Ishikawa (cell line): ENCODE measurements around the gene RETREG1.

Source experiments
- CEBPB ChIP-seq: IDR thresholded peaks from 2 replicates; pipeline ENCODE4 v1.6.1; 2012
- CREB1 ChIP-seq: IDR thresholded peaks from 2 replicates; pipeline ENCODE4 v1.6.1; 2012; ENCODE audit warnings: low read depth
- EGR1 ChIP-seq: IDR thresholded peaks from 2 replicates; pipeline ENCODE4 v1.6.1; 2012
- EP300 ChIP-seq: IDR thresholded peaks from 2 replicates; pipeline ENCODE4 v1.6.1; 2012; ENCODE audit warnings: borderline replicate concordance
- FOXM1 ChIP-seq: IDR thresholded peaks from 2 replicates; pipeline ENCODE4 v1.6.1; 2012; ENCODE audit warnings: low read depth, borderline replicate concordance
- MAX ChIP-seq: IDR thresholded peaks from 2 replicates; pipeline ENCODE4 v1.6.1; 2012
- NFIC ChIP-seq: IDR thresholded peaks from 2 replicates; pipeline ENCODE4 v1.6.1; 2012
- RAD21 ChIP-seq: IDR thresholded peaks from 2 replicates; pipeline ENCODE4 v1.6.1; 2012; ENCODE audit warnings: low read depth
- REST ChIP-seq: IDR thresholded peaks from 2 replicates; pipeline ENCODE4 v1.6.1; 2012; ENCODE audit warnings: low read depth, mild to moderate bottlenecking
- TAF1 ChIP-seq: IDR thresholded peaks from 2 replicates; pipeline ENCODE4 v1.6.1; 2012; ENCODE audit warnings: low read depth, mild to moderate bottlenecking
- TCF12 ChIP-seq: IDR thresholded peaks from 2 replicates; pipeline ENCODE4 v1.6.1; 2012; ENCODE audit warnings: low read depth
- TEAD4 ChIP-seq: IDR thresholded peaks from 2 replicates; pipeline ENCODE4 v1.6.1; 2012
- USF1 ChIP-seq: IDR thresholded peaks from 2 replicates; pipeline ENCODE4 v1.6.1; 2012
- YY1 ChIP-seq: IDR thresholded peaks from 2 replicates; pipeline ENCODE4 v1.6.1; 2012; ENCODE audit warnings: low read depth
- ZBTB7A ChIP-seq: IDR thresholded peaks from 2 replicates; pipeline ENCODE4 v1.6.1; 2012; ENCODE audit warnings: low read depth

The RETREG1 gene

GRCh38 chr5:16464664-16465543, 151.9 kb downstream of the RETREG1 start:
- TF ChIP-seq CREB1 (no peak), EGR1 (no peak), ZBTB7A (no peak), TEAD4 (no peak), CEBPB (no peak), YY1 (no peak), REST (no peak), EP300 (no peak), USF1 (no peak), NFIC (no peak), TAF1 (no peak), MAX (no peak), RAD21 (no peak), TCF12 (no peak), FOXM1 (no peak)

- TF ChIP-seq REST (no peak), ZBTB7A (no peak), EGR1 (no peak), USF1 (no peak), CREB1 (no peak), RAD21 (no peak), TAF1 (no peak), FOXM1 (no peak), TCF12 (no peak), TEAD4 (no peak), MAX (no peak), EP300 (no peak), NFIC (no peak), CEBPB (no peak), YY1 (no peak)
Measured at GRCh38 chr5:16464231-16464630, 152.6 kb downstream of the RETREG1 start.

- TF ChIP-seq EP300 (no peak), TEAD4 (no peak), USF1 (no peak), TCF12 (no peak), MAX (no peak), FOXM1 (no peak), CEBPB (no peak), NFIC (no peak), CREB1 (no peak), EGR1 (no peak), REST (no peak), RAD21 (no peak), TAF1 (no peak), ZBTB7A (no peak), YY1 (no peak)
Measured at GRCh38 chr5:16461782-16462181, 155.0 kb downstream of the RETREG1 start.
